Prostate gland (tissue), 2 donors: ENCODE measurements around the gene OR8B12. TPM values are rescaled to one million over a fixed set of nuclear protein-coding genes. Genes with fewer than 3 reads are reported as not detected.

Experiments used
- DNase-seq: peaks from one replicate; pipeline ENCODE4 v3.0.0-alpha.2; 2019; ENCODE audit warnings: low spot score
- H3K27ac ChIP-seq, 2 donors: fragments of 200-600 bp; sonication (generic); 2 replicates each; pipeline ENCODE4 v1.5.1; 2017 to 2019
- H3K27me3 ChIP-seq: fragments of 200-600 bp; sonication (generic); replicated peaks from 2 replicates; pipeline ENCODE4 v1.5.1; 2019; ENCODE audit not compliant: insufficient read depth
- H3K36me3 ChIP-seq, 2 donors: fragments of 200-600 bp; sonication (generic); 1 replicate in 1 of 2; 2 replicates in 1 of 2; pipeline versions ENCODE4 v1.5.1 to v1.8.1; 2017 to 2019
- H3K4me1 ChIP-seq: fragments of 200-600 bp; sonication (generic); replicated peaks from 2 replicates; pipeline ENCODE4 v1.5.1; 2019
- H3K4me3 ChIP-seq, 2 donors: fragments of 200-600 bp; sonication (generic); 2 replicates each; pipeline ENCODE4 v1.5.1; 2017 to 2019
- H3K9me3 ChIP-seq: fragments of 200-600 bp; sonication (generic); 2 replicates; pipeline ENCODE4 v1.5.1; 2017
- CTCF ChIP-seq, 4 experiments: fragments of 200-600 bp in 2 of 4; fragments of 450-650 bp in 2 of 4; sonication (generic) in 2 of 4; IDR thresholded peaks; 1 replicate in 3 of 4; 2 replicates in 1 of 4; pipeline ENCODE4 v1.5.1; 2016 to 2019; ENCODE audit warnings: antibody characterized with exemption in 4 of 4, mild to moderate bottlenecking in 2 of 4, moderate library complexity in 2 of 4
- POLR2A ChIP-seq: fragments of 450-650 bp; IDR thresholded peaks from one replicate; pipeline ENCODE4 v1.6.1; 2016; ENCODE audit warnings: antibody characterized with exemption, mild to moderate bottlenecking
- POLR2AphosphoS5 ChIP-seq: sonication (generic); formaldehyde crosslinking; IDR thresholded peaks from one replicate; pipeline ENCODE4 v1.6.1; 2017; ENCODE audit warnings: antibody characterized with exemption
- WGBS: methylation state at CpG from one replicate; pipeline ENCODE4 v1.1.5; 2018; 5-methylcytosine and 5-hydroxymethylcytosine counted together
- intact Hi-C: fragments of 100-400 bp; cut with DNase I; formaldehyde crosslinking; loops from one replicate; pipeline ENCODE4 v1.14.2; 2022
- total RNA-seq, 2 donors: library from RNA; depleted of rRNA; stranded (reverse); fragments of >200 nt; gene quantifications; one replicate each; pipeline ENCODE4 v1.1.0, GENCODE V29; 2016

OR8B12 gene
- total RNA-seq, 2 donors from 2014 or later = not detected

- H3K27me3 ChIP-seq = no peaks in the 10 kb centered on the region
- intact Hi-C loops = no loop called here
- no peaks in the 10 kb centered on the region for H3K36me3 ChIP-seq
- H3K4me1 ChIP-seq = no peaks in the 10 kb centered on the region
- no peak overlapping the region for H3K27ac ChIP-seq
- no peaks in the 10 kb centered on the region for H3K9me3 ChIP-seq
- TF ChIP-seq POLR2A = no peak
- TF ChIP-seq POLR2AphosphoS5 = no peak
- no peak for TF ChIP-seq CTCF (IDR thresholded peaks at IDR 0.05)
- H3K4me3 ChIP-seq = no peak overlapping the region
- WGBS = 70% methylated on average over 6 of the region's 6 CpGs
- no peak for DNase-seq
Measured at GRCh38 chr11:124577716-124578427, 34.4 kb upstream of the OR8B12 start.

- WGBS = 88% methylated on average over 7 of the region's 7 CpGs
- intact Hi-C loops = no loop called here
- no peak for TF ChIP-seq CTCF (IDR thresholded peaks at IDR 0.05)
- no peak for TF ChIP-seq POLR2A
- H3K9me3 ChIP-seq = no peaks in the 10 kb centered on the region
- H3K4me3 ChIP-seq = no peak overlapping the region
- H3K27me3 ChIP-seq = no peaks in the 10 kb centered on the region
- DNase-seq = no peak
- no peaks in the 10 kb centered on the region for H3K4me1 ChIP-seq
- H3K27ac ChIP-seq = no peak overlapping the region
- H3K36me3 ChIP-seq = no peaks in the 10 kb centered on the region
Measured at GRCh38 chr11:124570160-124570559, 26.7 kb upstream of the OR8B12 start.

GRCh38 chr11:124569697-124570096, 26.2 kb upstream of the OR8B12 start, which contains the start of gene OR8A1:
Gene OR8A1, plus strand, starts transcription at chr11:124569997. Its CDS starts 123 bp downstream, at chr11:124570120.
- no peak within 1 kb of the TSS for H3K4me3 ChIP-seq
- H3K27ac ChIP-seq = no peak within 1 kb of the TSS
- H3K27me3 ChIP-seq = no peaks in the 10 kb centered on the region
- TF ChIP-seq CTCF (IDR thresholded peaks at IDR 0.05) (no peak), POLR2AphosphoS5 (no peak), POLR2A (no peak)
- intact Hi-C loops = no loop called here
- WGBS = 37% methylated on average over 4 of the region's 4 CpGs
- DNase-seq = no peak
- H3K36me3 ChIP-seq = no peaks in the 10 kb centered on the region
- no peaks in the 10 kb centered on the region for H3K4me1 ChIP-seq
- H3K9me3 ChIP-seq = no peaks in the 10 kb centered on the region

- H3K27ac ChIP-seq = no peak overlapping the region
- no peaks in the 10 kb centered on the region for H3K27me3 ChIP-seq
- no peak overlapping the region for H3K4me3 ChIP-seq
- H3K4me1 ChIP-seq = no peaks in the 10 kb centered on the region
- H3K36me3 ChIP-seq = no peaks in the 10 kb centered on the region
- no peak for DNase-seq
- no peaks in the 10 kb centered on the region for H3K9me3 ChIP-seq
- TF ChIP-seq POLR2A = no peak
- TF ChIP-seq CTCF (IDR thresholded peaks at IDR 0.05) = no peak
- no peak for TF ChIP-seq POLR2AphosphoS5
- 20% methylated on average over 2 of the region's 2 CpGs for WGBS
- intact Hi-C loops = no loop called here
Measured at GRCh38 chr11:124556828-124557227, 13.4 kb upstream of the OR8B12 start.

GRCh38 chr11:124551987-124552386, 8.5 kb upstream of the OR8B12 start:
- no peak for DNase-seq
- Histone ChIP-seq H3K4me1 (no peaks in the 10 kb centered on the region), H3K36me3 (no peaks in the 10 kb centered on the region), H3K27ac (no peak overlapping the region), H3K9me3 (no peaks in the 10 kb centered on the region), H3K27me3 (no peaks in the 10 kb centered on the region), H3K4me3 (no peak overlapping the region)
- 92% methylated on average over 4 of the region's 4 CpGs for WGBS
- intact Hi-C loops = no loop called here
- TF ChIP-seq CTCF (IDR thresholded peaks at IDR 0.05) (no peak), POLR2AphosphoS5 (no peak), POLR2A (no peak)
